Motor neuron (in vitro differentiated cells): ENCODE data around the gene FLRT1. TPM values are rescaled to one million over a fixed set of nuclear protein-coding genes. Genes with fewer than 3 reads are reported as not detected.

Experiments used
- ATAC-seq, 8 experiments: fragments of 200-7000 bp; cut with Tn5 transposase; replicated peaks in 6 of 8; 2 replicates each; pipeline ENCODE4 v1.8.0; 2021; ENCODE audit warnings: mild to moderate bottlenecking in 8 of 8, moderate library complexity in 8 of 8
- H3K27ac ChIP-seq, 2 donors: fragments of 250-450 bp; sonication (Bioruptor Pico); 2 replicates each; pipeline ENCODE4 v1.9.0; 2021; ENCODE audit warnings: antibody characterized with exemption in 2 of 2, mild to moderate bottlenecking in 2 of 2, moderate library complexity in 1 of 2
- H3K4me1 ChIP-seq, 2 donors: fragments of 250-450 bp; sonication (Bioruptor Pico); replicated peaks in 1 of 2; 2 replicates each; pipeline ENCODE4 v1.6.1; 2021; ENCODE audit warnings: antibody characterized with exemption in 2 of 2, mild to moderate bottlenecking in 2 of 2, moderate library complexity in 1 of 2
- H3K4me3 ChIP-seq, 5 donors: fragments of 250-450 bp; sonication (Bioruptor Pico); 2 replicates each; pipeline ENCODE4 v1.9.0; 2021; ENCODE audit warnings: antibody characterized with exemption in 5 of 5, mild to moderate bottlenecking in 5 of 5, moderate library complexity in 4 of 5
- WGBS, 10 experiments: fragments of 450-650 bp; shearing (Covaris generic); methylation state at CpG; one replicate each; pipeline ENCODE4 v1.0.0; 2022; 5-methylcytosine and 5-hydroxymethylcytosine counted together
- in situ Hi-C, 9 experiments: fragments of 400-800 bp; cut with MboI; loops; one replicate each; pipeline ENCODE4 v1.15.0; 2021; ENCODE audit warnings: low sequenced_read_pairs in 9 of 9, low pct_unique_long_range_greater_than_20kb in 2 of 9; ENCODE audit not compliant: unreplicated experiment in 9 of 9
- total RNA-seq, 8 experiments: library from RNA; unstranded; fragments of 300-600 nt; gene quantifications; 2 replicates each; pipeline versions ENCODE4 v1.2.3 to v1.2.4, GENCODE V29; 2022

FLRT1 gene
- total RNA-seq, 8 experiments from 2014 or later = 0.31 to 10.1 (median 3.6) TPM

GRCh38 chr11:64067230-64067993 lies 31.7 kb downstream of the FLRT1 start:
- peaks cover 82 to 91% of the 10 kb centered on the region in 2 donors for H3K4me1 ChIP-seq
- peak in 4 of 8 experiments; percentile 24 to 37 (median 34) for ATAC-seq
- in situ Hi-C loops = no loop called here
- no peak overlapping the region for H3K4me3 ChIP-seq
- H3K27ac ChIP-seq = no peak overlapping the region
- 32 to 100% (median 68%) methylated on average over 1 to 7 of the region's 26 CpGs; no CpG with 5 or more reads in 4 of the 10 experiments for WGBS, 10 experiments

- peaks cover 84 to 93% of the 10 kb centered on the region in 2 donors for H3K4me1 ChIP-seq
- 83 to 92% methylated on average over 1 to 2 of the region's 20 CpGs; no CpG with 5 or more reads in 8 of the 10 experiments for whole genome bisulfite sequencing, 10 experiments
- peak overlapping the region in 1 of 2 donors; percentile 51 for H3K27ac ChIP-seq
- in situ Hi-C loops = no loop called here
- ATAC-seq = no peak
- no peak overlapping the region for H3K4me3 ChIP-seq
These were observed 33.1 kb downstream of the FLRT1 start for GRCh38 chr11:64068705-64069400.

GRCh38 chr11:64069401-64070313 lies 33.9 kb downstream of the FLRT1 start:
- ATAC-seq = no peak
- Histone ChIP-seq H3K27ac (peak overlapping the region in 1 of 2 donors; percentile 67), H3K4me1 (peaks cover 79 to 90% of the 10 kb centered on the region in 2 donors), H3K4me3 (no peak overlapping the region)
- WGBS, 10 experiments = 86% methylated on average over 7 to 9 of the region's 23 CpGs; no CpG with 5 or more reads in 8 of the 10 experiments
- in situ Hi-C loops = no loop called here

GRCh38 chr11:64070314-64070681 lies 34.6 kb downstream of the FLRT1 start:
- in situ Hi-C loops = no loop called here
- Histone ChIP-seq H3K27ac (peak overlapping the region; percentile 26 to 67), H3K4me3 (no peak overlapping the region), H3K4me1 (peaks cover 75 to 86% of the 10 kb centered on the region in 2 donors)
- WGBS, 10 experiments = 0 to 92% (median 6%) methylated on average over 2 of the region's 12 CpGs; no CpG with 5 or more reads in 7 of the 10 experiments
- ATAC-seq = peak in 5 of 8 experiments; percentile 44 to 62 (median 61)

GRCh38 chr11:64071849-64072248 lies 36.1 kb downstream of the FLRT1 start:
- Histone ChIP-seq H3K27ac (peak overlapping the region; percentile 67 to 77), H3K4me1 (peaks cover 75 to 77% of the 10 kb centered on the region in 2 donors), H3K4me3 (no peak overlapping the region)
- WGBS, 10 experiments = 80 to 100% methylated on average over 1 of the region's 20 CpGs; no CpG with 5 or more reads in 8 of the 10 experiments
- in situ Hi-C loops = no loop called here
- ATAC-seq = peak in 5 of 8 experiments; percentile 64 to 76 (median 75)

- peaks cover 75 to 77% of the 10 kb centered on the region in 2 donors for H3K4me1 ChIP-seq
- peak overlapping the region; percentile 52 to 77 for H3K27ac ChIP-seq
- no peak for ATAC-seq
- 60 to 100% (median 81%) methylated on average over 1 to 7 of the region's 8 CpGs; no CpG with 5 or more reads in 2 of the 10 experiments for WGBS, 10 experiments
- H3K4me3 ChIP-seq = no peak overlapping the region
- in situ Hi-C loops = no loop called here
These were observed 36.7 kb downstream of the FLRT1 start for GRCh38 chr11:64072403-64072802.

- Histone ChIP-seq H3K4me1 (peaks cover 75 to 77% of the 10 kb centered on the region in 2 donors), H3K4me3 (no peak overlapping the region), H3K27ac (peak overlapping the region; percentile 52 to 77)
- WGBS, 10 experiments = 40 to 100% (median 55%) methylated on average over 1 to 2 of the region's 9 CpGs; no CpG with 5 or more reads in 6 of the 10 experiments
- ATAC-seq = no peak
- in situ Hi-C loops = no loop called here
These were observed 37.1 kb downstream of the FLRT1 start for GRCh38 chr11:64072871-64073270.

GRCh38 chr11:64073542-64073941 lies 37.8 kb downstream of the FLRT1 start:
- Histone ChIP-seq H3K4me1 (peaks cover 77 to 78% of the 10 kb centered on the region in 2 donors), H3K4me3 (no peak overlapping the region), H3K27ac (no peak overlapping the region)
- 70 to 100% (median 70%) methylated on average over 1 to 5 of the region's 13 CpGs; no CpG with 5 or more reads in 7 of the 10 experiments for WGBS, 10 experiments
- no peak for ATAC-seq
- in situ Hi-C loops = no loop called here

GRCh38 chr11:64074239-64074638 lies 38.5 kb downstream of the FLRT1 start:
- ATAC-seq = peak in 3 of 8 experiments; percentile 51 to 90 (median 76)
- peaks cover 76% of the 10 kb centered on the region in 2 donors for H3K4me1 ChIP-seq
- no peak overlapping the region for H3K27ac ChIP-seq
- 76 to 100% (median 92%) methylated on average over 1 to 7 of the region's 10 CpGs; no CpG with 5 or more reads in 4 of the 10 experiments for WGBS, 10 experiments
- no peak overlapping the region for H3K4me3 ChIP-seq
- in situ Hi-C loops = no loop called here

GRCh38 chr11:64076758-64077157 lies 41.0 kb downstream of the FLRT1 start:
- H3K4me3 ChIP-seq = no peak overlapping the region
- 60 to 90% (median 70%) methylated on average over 1 to 3 of the region's 8 CpGs; no CpG with 5 or more reads in 6 of the 10 experiments for WGBS, 10 experiments
- in situ Hi-C loops = no loop called here
- ATAC-seq = no peak
- peaks cover 51% of the 10 kb centered on the region in 2 donors for H3K4me1 ChIP-seq
- H3K27ac ChIP-seq = no peak overlapping the region

GRCh38 chr11:64077607-64078006 lies 41.9 kb downstream of the FLRT1 start:
- H3K27ac ChIP-seq = peak overlapping the region; percentile 13 to 63
- H3K4me1 ChIP-seq = peaks cover 44 to 45% of the 10 kb centered on the region in 2 donors
- in situ Hi-C loops = no loop called here
- WGBS, 10 experiments = 40 to 100% (median 71%) methylated on average over 1 to 3 of the region's 12 CpGs; no CpG with 5 or more reads in 6 of the 10 experiments
- no peak overlapping the region for H3K4me3 ChIP-seq
- ATAC-seq = peak in 2 of 8 experiments; percentile 4 to 8

GRCh38 chr11:64078284-64078683 lies 42.6 kb downstream of the FLRT1 start:
- 30 to 80% methylated on average over 2 of the region's 11 CpGs; no CpG with 5 or more reads in 8 of the 10 experiments for WGBS, 10 experiments
- in situ Hi-C loops = no loop called here
- peak in 7 of 8 experiments; percentile 32 to 78 (median 61) for ATAC-seq
- Histone ChIP-seq H3K27ac (peak overlapping the region; percentile 13 to 63), H3K4me3 (no peak overlapping the region), H3K4me1 (peaks cover 37 to 38% of the 10 kb centered on the region in 2 donors)
